ENCODE results near the gene OOEP.

Gene OOEP

GRCh38 chr6:73348550-73349204 is 21.0 kb downstream of the OOEP start:
- no peak for DNase-seq (ENCODE audit: extremely low read depth, low read depth)
- TF ChIP-seq CTCF (IDR thresholded peaks at IDR 0.05; ENCODE audit: low read depth, low read length): no peak

GRCh38 chr6:73343164-73343563 is 26.5 kb downstream of the OOEP start:
- DNase-seq (ENCODE audit: extremely low read depth, low read depth): no peak
- no peak for TF ChIP-seq CTCF (IDR thresholded peaks at IDR 0.05; ENCODE audit: low read depth, low read length)

- DNase-seq (ENCODE audit: extremely low read depth, low read depth): no peak
Measured at GRCh38 chr6:73342174-73342573, 27.5 kb downstream of the OOEP start.

GRCh38 chr6:73341335-73341734 is 28.4 kb downstream of the OOEP start:
- TF ChIP-seq CTCF (IDR thresholded peaks at IDR 0.05; ENCODE audit: low read depth, low read length): no peak
- DNase-seq (ENCODE audit: extremely low read depth, low read depth): no peak

More at GRCh38 chr6:73342174-73342573, 27.5 kb downstream of the OOEP start:
- no peak for TF ChIP-seq CTCF (IDR thresholded peaks at IDR 0.05; ENCODE audit: low read depth, low read length)

- DNase-seq (ENCODE audit: extremely low read depth, low read depth): no peak
Measured at GRCh38 chr6:73340048-73340447, 29.6 kb downstream of the OOEP start.

GRCh38 chr6:73339340-73339739 is 30.4 kb downstream of the OOEP start:
- DNase-seq (ENCODE audit: extremely low read depth, low read depth): no peak

More at GRCh38 chr6:73340048-73340447, 29.6 kb downstream of the OOEP start:
- TF ChIP-seq CTCF (IDR thresholded peaks at IDR 0.05; ENCODE audit: low read depth, low read length): no peak

GRCh38 chr6:73329201-73329600 is 40.5 kb downstream of the OOEP start:
- no peak for DNase-seq (ENCODE audit: extremely low read depth, low read depth)
- no peak for TF ChIP-seq CTCF (IDR thresholded peaks at IDR 0.05; ENCODE audit: low read depth, low read length)

More at GRCh38 chr6:73339340-73339739, 30.4 kb downstream of the OOEP start:
- TF ChIP-seq CTCF (IDR thresholded peaks at IDR 0.05; ENCODE audit: low read depth, low read length): no peak

Data from AG09319 (cell line).